NK-92 (cell line): ENCODE results near the gene BEST2.

Source experiments
- DNase-seq: peaks from one replicate; lab custom pipeline; 2025; ENCODE audit not compliant: unreplicated experiment; lab: John Stamatoyannopoulos, UW

The BEST2 gene

GRCh38 chr19:12766051-12766521, 14.5 kb downstream of the BEST2 start:
- no peak for DNase-seq

GRCh38 chr19:12767150-12767549, 15.6 kb downstream of the BEST2 start:
- no peak for DNase-seq

- DNase-seq = no peak
Measured at GRCh38 chr19:12767666-12768065, 16.1 kb downstream of the BEST2 start.

- no peak for DNase-seq
Measured at GRCh38 chr19:12769689-12770088, 18.1 kb downstream of the BEST2 start.

- no peak for DNase-seq
Measured at GRCh38 chr19:12770922-12771321, 19.3 kb downstream of the BEST2 start.

- no peak for DNase-seq
Measured at GRCh38 chr19:12772323-12772722, 20.7 kb downstream of the BEST2 start.

- DNase-seq = no peak
Measured at GRCh38 chr19:12773571-12773970, 22.0 kb downstream of the BEST2 start.

GRCh38 chr19:12774588-12775555, 23.3 kb downstream of the BEST2 start, which contains the start of gene HOOK2:
Gene HOOK2, minus strand, starts transcription at chr19:12775552. Its CDS starts 103 bp downstream, at chr19:12775449.
- no peak for DNase-seq

- DNase-seq = no peak
Measured at GRCh38 chr19:12777217-12778016, 25.8 kb downstream of the BEST2 start.

- DNase-seq = no peak
Measured at GRCh38 chr19:12778017-12778904, 26.7 kb downstream of the BEST2 start.

GRCh38 chr19:12778905-12779161, 27.2 kb downstream of the BEST2 start:
- no peak for DNase-seq

GRCh38 chr19:12779162-12779993, 27.8 kb downstream of the BEST2 start:
- DNase-seq = no peak

GRCh38 chr19:12782174-12782423, 30.5 kb downstream of the BEST2 start:
- DNase-seq = no peak

- DNase-seq = peak; percentile 95
Measured at GRCh38 chr19:12782424-12783290, 31.1 kb downstream of the BEST2 start.

GRCh38 chr19:12783291-12783848, 31.8 kb downstream of the BEST2 start:
- no peak for DNase-seq

- no peak for DNase-seq
Measured at GRCh38 chr19:12783849-12784393, 32.3 kb downstream of the BEST2 start.

- DNase-seq = no peak
Measured at GRCh38 chr19:12784394-12784870, 32.8 kb downstream of the BEST2 start.

- DNase-seq = no peak
Measured at GRCh38 chr19:12784871-12785430, 33.4 kb downstream of the BEST2 start.
